Hepatocyte (in vitro differentiated cells): ENCODE data around the gene FAM110A.

ENCODE experiments used
- CTCF ChIP-seq: fragments of 200-600 bp; sonication (generic); IDR thresholded peaks from 2 replicates; pipeline ENCODE4 v1.5.1; 2016; ENCODE audit warnings: antibody characterized with exemption, mild to moderate bottlenecking; ENCODE audit not compliant: poor library complexity
- EZH2 ChIP-seq: fragments of 200-600 bp; sonication (generic); IDR thresholded peaks from 2 replicates; pipeline ENCODE4 v1.6.1; 2016; ENCODE audit warnings: antibody characterized with exemption, mild to moderate bottlenecking, borderline replicate concordance
- EZH2phosphoT487 ChIP-seq: fragments of 200-600 bp; sonication (generic); IDR thresholded peaks from one replicate; pipeline ENCODE4 v1.6.1; 2018; ENCODE audit warnings: antibody characterized with exemption, mild to moderate bottlenecking, low read depth, moderate library complexity; ENCODE audit not compliant: unreplicated experiment, severe bottlenecking

GRCh38 chr20:873875-874607, 40.5 kb downstream of the FAM110A start:
- TF ChIP-seq EZH2 (no peak), CTCF (no peak), EZH2phosphoT487 (no peak)
